HG03196 (cell line): ENCODE measurements around the gene ORMDL3.
"Not testable (repeated sequence)": the region's sequence is repeated elsewhere in the genome, so short reads cannot be mapped to it uniquely, and the experiment has no call there.

Experiments
- ATAC-seq: cut with Tn5 transposase; IDR thresholded peaks from one replicate; pipeline ENCODE4 v1.9.1; 2021; ENCODE audit not compliant: unreplicated experiment

ORMDL3 gene

GRCh38 chr17:39887078-39887477 lies 40.3 kb downstream of the ORMDL3 start:
- no peak for ATAC-seq

- ATAC-seq = not testable (repeated sequence)
Measured at GRCh38 chr17:39886102-39886501, 41.3 kb downstream of the ORMDL3 start.

DNA sequence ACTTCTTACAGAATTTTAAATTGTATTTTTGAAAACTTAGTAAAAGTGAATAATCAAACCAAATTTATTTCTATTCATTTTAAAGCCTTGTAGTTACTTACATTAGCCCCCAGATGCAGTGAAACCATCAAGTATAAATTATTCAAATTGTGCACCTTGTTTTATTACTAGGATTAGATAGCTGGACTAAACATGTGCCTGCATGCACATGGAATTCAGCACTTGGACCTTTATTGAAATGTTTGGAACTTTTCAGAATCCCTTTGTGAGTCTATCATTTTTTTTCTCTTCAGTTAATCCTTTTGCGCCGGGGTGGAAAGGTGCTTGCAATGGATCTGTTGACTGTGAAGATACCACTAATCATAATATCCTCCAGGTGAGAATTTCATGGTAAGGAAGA lies 54.6 kb downstream of the ORMDL3 start:
- ATAC-seq = no peak

DNA sequence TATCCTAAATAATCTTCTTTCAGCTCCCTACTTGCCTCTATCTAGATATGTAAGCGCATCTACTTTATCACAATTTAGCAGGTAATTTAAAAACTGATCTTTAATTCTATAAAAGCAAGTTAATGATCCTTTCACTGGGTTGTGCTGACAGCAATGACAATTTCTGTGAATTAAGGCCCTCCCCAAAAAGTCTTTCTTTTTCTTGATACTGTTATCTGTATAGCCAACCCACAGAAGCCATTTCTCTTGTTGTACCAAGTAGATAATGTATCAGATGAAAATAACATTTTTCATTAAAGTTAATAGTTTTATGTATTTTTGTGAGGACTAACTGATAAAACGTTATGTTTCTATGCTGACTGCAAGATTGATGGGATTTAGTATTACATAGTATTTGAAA lies 55.6 kb downstream of the ORMDL3 start:
- no peak for ATAC-seq
